Mucosa of descending colon (tissue), 3 donors: Measurements from ENCODE around the gene IMPDH1. TPM values are rescaled to one million over a fixed set of nuclear protein-coding genes. Genes with fewer than 3 reads are reported as not detected.

Experiments
- ATAC-seq: fragments of 200-7000 bp; cut with Tn5 transposase; one replicate; pipeline ENCODE4 v1.9.1; 2020; ENCODE audit warnings: mild to moderate bottlenecking, moderate library complexity
- DNase-seq, 3 donors: peaks; one replicate each; pipeline ENCODE4 v3.0.0-alpha.2; 2020
- H3K36me3 ChIP-seq: fragments of 200-600 bp; one replicate; pipeline ENCODE4 v1.8.0; 2021; ENCODE audit warnings: low read depth, mild to moderate bottlenecking
- H3K4me1 ChIP-seq: fragments of 200-600 bp; one replicate; pipeline ENCODE4 v1.8.0; 2021; ENCODE audit warnings: low read depth, mild to moderate bottlenecking
- H3K4me3 ChIP-seq: fragments of 200-600 bp; one replicate; pipeline ENCODE4 v1.8.0; 2021; ENCODE audit warnings: mild to moderate bottlenecking
- H3K9me3 ChIP-seq: fragments of 200-600 bp; one replicate; pipeline ENCODE4 v1.8.0; 2021; ENCODE audit warnings: mild to moderate bottlenecking
- CTCF ChIP-seq: fragments of 200-600 bp; IDR thresholded peaks from one replicate; pipeline ENCODE4 v1.8.0; 2022; ENCODE audit warnings: antibody characterized with exemption, mild to moderate bottlenecking
- intact Hi-C, 2 donors: fragments of 100-400 bp; cut with DNase I in 1 of 2; cut with micrococcal nuclease in 1 of 2; formaldehyde crosslinking; loops; one replicate each; pipeline versions ENCODE4 v1.11.0 to v1.11.1; 2022; cut with DNase I, micrococcal nuclease
- total RNA-seq, 3 donors: library from RNA; stranded (reverse); fragmentation: NEBNext Ultra II Directional in 2 of 3; extraction: Animal tissue kit (Norgen Biotek cat#: 25700) in 2 of 3; gene quantifications; one replicate each; pipeline versions ENCODE4 v1.2.1 to v1.2.4, GENCODE V29; 2021 to 2023
- donor health status: DM: no; HTN: no; CAD: no; lungs with moderate emphysema.
- donor health status: DM: no; HTN: no; CAD: no.
- donor health status: DM: no; HTN: yes; CAD: no.

IMPDH1 gene
- total RNA-seq, 3 donors from 2014 or later, result 21.3 to 37.0 (median 35.5) TPM

- intact Hi-C loops, result no loop called here
- ATAC-seq (no peak), DNase-seq (peak in 2 of 3 donors; percentile 30 to 52)
- Histone ChIP-seq H3K4me3 (no peak overlapping the region), H3K36me3 (no peaks in the 10 kb centered on the region), H3K9me3 (no peaks in the 10 kb centered on the region), H3K4me1 (peaks cover 18% of the 10 kb centered on the region)
- no peak for TF ChIP-seq CTCF
Measured at GRCh38 chr7:128406314-128407232, 3.2 kb downstream of the IMPDH1 start.

- H3K36me3 ChIP-seq, result no peaks in the 10 kb centered on the region
- H3K9me3 ChIP-seq, result no peaks in the 10 kb centered on the region
- intact Hi-C loops, result no loop called here
- peak; percentile 58 to 78 (median 74) for DNase-seq
- ATAC-seq, result peak; percentile 18
- no peak for TF ChIP-seq CTCF
- peaks cover 14% of the 10 kb centered on the region for H3K4me1 ChIP-seq
- H3K4me3 ChIP-seq, result peak overlapping the region; percentile 32
Measured at GRCh38 chr7:128405471-128406313, 4.1 kb downstream of the IMPDH1 start.

GRCh38 chr7:128404886-128405470 is 4.8 kb downstream of the IMPDH1 start:
- Histone ChIP-seq H3K9me3 (no peaks in the 10 kb centered on the region), H3K4me1 (peaks cover 14% of the 10 kb centered on the region), H3K4me3 (peak overlapping the region; percentile 32), H3K36me3 (no peaks in the 10 kb centered on the region)
- peak; percentile 7 for TF ChIP-seq CTCF
- ATAC-seq (peak; percentile 3), DNase-seq (peak in 1 of 3 donors; percentile 43)
- intact Hi-C loops, result no loop called here

- no peak for TF ChIP-seq CTCF
- Histone ChIP-seq H3K4me3 (no peak overlapping the region), H3K9me3 (no peaks in the 10 kb centered on the region), H3K4me1 (peaks cover 14% of the 10 kb centered on the region), H3K36me3 (no peaks in the 10 kb centered on the region)
- intact Hi-C loops, result no loop called here
- no peak for DNase-seq
- ATAC-seq, result peak; percentile 58
Measured at GRCh38 chr7:128404143-128404681, 5.6 kb downstream of the IMPDH1 start.

- Histone ChIP-seq H3K4me1 (peaks cover 8% of the 10 kb centered on the region), H3K9me3 (no peaks in the 10 kb centered on the region), H3K4me3 (no peak overlapping the region), H3K36me3 (no peaks in the 10 kb centered on the region)
- intact Hi-C loops, result no loop called here
- no peak for DNase-seq
- TF ChIP-seq CTCF, result no peak
- ATAC-seq, result no peak
Measured at GRCh38 chr7:128403676-128404075, 6.1 kb downstream of the IMPDH1 start.
